GM19043 (cell line): Measurements from ENCODE around the gene TRIP4.
"Not testable (repeated sequence)": the region's sequence is repeated elsewhere in the genome, so short reads cannot be mapped to it uniquely, and the experiment has no call there.

Source experiments
- ATAC-seq: cut with Tn5 transposase; IDR thresholded peaks from one replicate; pipeline ENCODE4 v1.9.1; 2021; ENCODE audit warnings: low read depth; ENCODE audit not compliant: unreplicated experiment

Gene TRIP4

DNA sequence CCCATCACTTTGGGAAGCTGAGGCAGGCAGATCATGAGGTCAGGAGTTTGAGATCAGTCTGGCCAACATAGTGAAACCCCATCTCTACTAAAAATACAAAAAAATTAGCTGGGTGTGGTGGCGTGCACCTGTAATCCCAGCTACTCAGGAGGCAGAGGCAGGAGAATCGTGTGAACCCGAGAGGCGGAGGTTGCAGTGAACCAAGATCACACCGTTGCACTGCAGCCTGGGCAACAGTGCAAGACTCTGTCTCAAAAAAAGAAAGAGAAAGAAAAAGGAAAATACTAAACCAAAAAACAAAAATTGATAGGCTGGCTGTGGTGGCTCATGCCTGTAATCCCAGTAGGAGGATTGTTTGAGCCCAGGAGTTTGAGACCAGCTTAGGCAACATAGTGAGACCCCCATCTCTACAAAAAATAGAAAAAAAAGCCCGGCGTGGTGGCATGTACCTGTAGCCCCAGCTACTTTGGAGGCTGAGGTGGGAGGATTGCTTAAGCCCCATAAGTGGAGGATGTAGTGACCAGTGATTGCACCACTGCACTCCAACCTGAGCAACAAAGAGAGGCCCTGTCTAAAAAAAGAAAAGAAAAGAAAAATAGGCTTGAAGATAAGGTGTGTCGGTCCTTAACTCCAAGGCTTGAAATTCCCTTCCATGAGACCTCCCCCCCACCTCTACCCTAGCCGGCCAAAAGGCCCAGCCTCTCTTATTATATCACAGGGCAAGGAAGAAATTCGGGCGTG is 7.3 kb upstream of the TRIP4 start:
- not testable (repeated sequence) for ATAC-seq

DNA sequence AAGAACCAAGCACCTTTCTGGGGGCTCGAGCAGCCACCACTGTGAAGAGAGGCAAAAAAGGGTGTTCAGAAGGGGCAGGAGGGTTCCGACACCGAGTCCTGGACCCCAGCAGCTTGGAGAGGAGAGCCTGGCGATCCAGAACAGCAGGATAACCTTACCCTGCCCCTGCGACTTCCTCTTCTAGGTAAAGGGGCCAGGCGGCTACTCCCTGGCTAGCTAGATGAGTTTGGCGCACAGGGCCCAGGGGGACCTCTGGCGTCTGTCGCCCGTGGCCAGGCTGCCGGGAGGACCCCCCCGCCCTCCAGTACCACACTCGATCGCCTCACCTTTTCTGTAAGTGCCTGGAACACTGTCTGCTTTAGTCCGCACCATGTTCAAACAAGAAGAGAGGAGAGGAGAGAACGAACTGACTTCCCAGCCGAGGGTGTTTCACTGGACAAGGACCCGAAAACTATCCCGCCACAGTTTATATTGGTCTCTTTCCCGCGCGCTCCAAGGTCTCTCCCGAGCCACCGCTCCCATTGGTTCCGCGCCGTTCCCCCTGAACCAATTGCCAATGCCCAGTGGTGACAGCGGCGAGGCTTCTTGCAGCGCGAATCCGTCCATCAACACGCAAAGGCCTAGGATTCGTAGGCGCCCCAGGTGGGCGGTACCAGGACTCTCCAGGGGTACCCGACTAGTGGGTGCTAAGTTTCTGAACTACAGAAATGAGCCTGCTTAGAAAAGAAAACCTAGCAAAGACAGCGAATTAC is 6.5 kb upstream of the TRIP4 start, which contains the start of gene PCLAF:
TSS of gene PCLAF (minus strand) at position 442 of the 752 bp plus-strand sequence. CDS start at position 372, 70 bp downstream.
- ATAC-seq: peak; percentile 98

- no peak for ATAC-seq
Measured at GRCh38 chr15:64383760-64384159, 3.9 kb upstream of the TRIP4 start.

GRCh38 chr15:64386291-64386690 is 1.3 kb upstream of the TRIP4 start:
- ATAC-seq: no peak

GRCh38 chr15:64389036-64389435 is 1.4 kb downstream of the TRIP4 start:
- ATAC-seq: no peak

DNA sequence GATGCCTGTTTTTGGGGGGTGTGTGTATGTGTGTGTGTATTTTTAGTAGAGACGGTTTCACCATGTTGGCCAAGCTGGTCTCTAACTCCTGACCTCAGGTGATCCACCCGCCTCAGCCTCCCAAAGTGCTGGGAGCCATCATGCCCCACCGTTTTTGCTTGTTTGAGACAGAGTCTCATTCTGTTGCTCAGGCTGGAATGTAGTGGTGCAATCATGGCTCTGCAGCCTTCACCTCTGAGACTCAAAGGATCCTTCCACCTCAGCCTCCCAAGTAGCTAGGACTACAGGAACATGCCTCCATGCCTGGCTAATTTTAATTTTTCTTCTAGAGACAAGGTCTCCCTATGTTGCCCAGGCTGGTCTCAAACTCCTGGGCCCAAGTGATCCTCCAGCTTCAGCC is 4.8 kb downstream of the TRIP4 start:
- not testable (repeated sequence) for ATAC-seq

GRCh38 chr15:64396789-64397188 is 9.2 kb downstream of the TRIP4 start:
- no peak for ATAC-seq

- no peak for ATAC-seq
Measured at GRCh38 chr15:64398575-64398974, 10.9 kb downstream of the TRIP4 start.

- no peak for ATAC-seq
Measured at GRCh38 chr15:64400583-64400982, 12.9 kb downstream of the TRIP4 start.

DNA sequence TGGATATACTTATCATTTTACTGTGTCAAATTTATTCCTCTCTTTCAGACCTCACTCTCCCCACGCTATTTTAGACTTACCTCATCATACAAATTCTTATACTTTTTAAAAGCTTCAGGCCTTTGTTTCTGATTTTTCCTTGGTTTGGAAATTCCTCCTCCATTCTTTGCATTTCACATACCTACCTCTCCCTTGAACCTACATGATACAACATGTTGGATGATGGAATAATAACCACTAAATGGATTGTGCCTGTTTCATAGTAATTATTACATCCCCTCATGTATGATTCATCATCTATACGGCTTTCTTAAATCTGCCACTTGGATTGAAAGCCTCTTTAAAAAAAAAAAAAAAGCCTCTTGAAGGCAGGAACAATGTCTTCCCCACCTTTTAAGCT is 24.6 kb downstream of the TRIP4 start:
- ATAC-seq: no peak

GRCh38 chr15:64422697-64423096 is 35.1 kb downstream of the TRIP4 start:
- ATAC-seq: no peak

DNA sequence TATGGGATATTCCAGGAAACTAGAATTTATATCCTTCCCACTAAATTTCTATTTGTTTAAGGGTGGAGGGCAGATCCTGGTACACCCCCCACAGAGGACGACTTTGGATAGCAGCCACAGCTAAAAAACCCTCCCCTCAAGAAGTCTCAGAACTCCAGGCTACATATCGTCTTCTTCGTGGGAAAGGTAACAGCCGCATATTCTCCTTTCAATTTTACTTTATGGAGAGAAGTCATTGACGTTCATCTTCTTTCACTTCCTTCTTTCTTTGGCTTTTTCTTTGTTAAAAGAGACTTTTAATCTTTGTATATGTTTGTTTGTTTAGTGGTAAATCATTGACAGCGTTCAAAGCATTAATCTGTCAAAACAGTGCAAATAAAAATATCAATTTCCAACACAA is 36.3 kb downstream of the TRIP4 start:
- ATAC-seq: no peak

GRCh38 chr15:64425221-64425620 is 37.6 kb downstream of the TRIP4 start:
- no peak for ATAC-seq

DNA sequence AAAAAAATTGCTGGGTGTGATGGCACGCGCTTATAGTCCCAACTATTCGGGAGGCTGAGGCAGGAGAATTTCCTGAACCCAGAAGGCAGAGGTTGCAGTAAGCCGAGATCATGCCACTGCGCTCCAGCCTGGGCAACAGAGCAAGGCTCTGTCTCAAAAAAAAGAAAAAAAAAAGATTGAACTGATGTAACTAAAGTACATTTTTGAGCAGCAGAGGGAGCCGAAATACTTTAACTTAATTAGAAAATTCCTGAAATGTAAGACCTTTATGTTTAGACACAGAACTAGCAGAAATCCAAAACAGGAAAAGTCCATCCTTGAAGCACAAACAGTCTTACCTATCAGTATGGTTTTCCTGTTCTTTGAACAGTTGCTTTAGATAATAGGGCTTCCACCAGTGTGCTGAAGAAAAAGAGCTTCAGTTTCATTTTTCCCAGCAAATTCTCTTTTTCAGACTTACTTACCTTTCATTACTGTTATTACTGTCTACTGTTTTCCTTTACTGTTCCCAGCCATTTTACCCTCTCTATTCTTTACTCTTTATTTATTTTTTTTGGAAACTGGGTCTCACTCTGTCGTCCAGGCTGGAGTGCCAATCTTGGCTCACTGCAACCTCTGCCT is 39.3 kb downstream of the TRIP4 start:
- ATAC-seq: no peak

- no peak for ATAC-seq
Measured at GRCh38 chr15:64429448-64429847, 41.8 kb downstream of the TRIP4 start.

DNA sequence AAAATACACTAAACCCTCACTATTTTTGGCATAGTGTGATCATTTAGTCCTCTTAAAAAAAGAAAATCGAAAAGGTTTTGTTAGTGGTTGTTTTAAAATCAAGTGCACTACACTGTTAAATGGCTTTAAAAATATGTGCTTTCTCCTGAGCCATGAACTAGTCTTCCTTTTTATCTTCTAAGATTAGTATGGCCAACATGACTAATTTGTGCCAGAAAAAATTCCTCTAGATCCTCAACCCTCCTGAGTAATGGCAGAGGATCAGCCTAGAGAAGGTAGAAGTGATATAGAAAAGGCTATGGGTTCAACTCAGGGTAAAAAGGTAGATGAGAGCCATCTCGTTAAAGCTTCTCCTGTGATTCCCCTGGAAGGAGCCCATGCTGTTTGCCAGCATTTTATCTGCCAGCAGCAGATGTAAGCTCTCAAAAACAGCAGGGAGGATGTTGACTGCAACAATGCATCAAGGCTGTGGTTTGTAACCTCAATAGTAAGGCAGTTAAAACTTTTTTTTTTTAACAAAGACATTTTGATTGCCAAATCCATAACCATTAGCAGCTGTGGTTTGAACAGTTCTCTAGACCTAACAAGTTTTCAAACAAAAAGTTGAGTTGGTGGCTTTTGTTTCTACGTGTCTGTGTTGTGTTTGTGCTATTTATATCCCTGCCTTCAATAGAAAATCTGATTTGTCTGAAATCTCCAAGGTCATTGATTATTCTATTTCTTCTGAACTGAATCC is 42.5 kb downstream of the TRIP4 start:
- no peak for ATAC-seq

- no peak for ATAC-seq
Measured at GRCh38 chr15:64437982-64438381, 50.3 kb downstream of the TRIP4 start.

DNA sequence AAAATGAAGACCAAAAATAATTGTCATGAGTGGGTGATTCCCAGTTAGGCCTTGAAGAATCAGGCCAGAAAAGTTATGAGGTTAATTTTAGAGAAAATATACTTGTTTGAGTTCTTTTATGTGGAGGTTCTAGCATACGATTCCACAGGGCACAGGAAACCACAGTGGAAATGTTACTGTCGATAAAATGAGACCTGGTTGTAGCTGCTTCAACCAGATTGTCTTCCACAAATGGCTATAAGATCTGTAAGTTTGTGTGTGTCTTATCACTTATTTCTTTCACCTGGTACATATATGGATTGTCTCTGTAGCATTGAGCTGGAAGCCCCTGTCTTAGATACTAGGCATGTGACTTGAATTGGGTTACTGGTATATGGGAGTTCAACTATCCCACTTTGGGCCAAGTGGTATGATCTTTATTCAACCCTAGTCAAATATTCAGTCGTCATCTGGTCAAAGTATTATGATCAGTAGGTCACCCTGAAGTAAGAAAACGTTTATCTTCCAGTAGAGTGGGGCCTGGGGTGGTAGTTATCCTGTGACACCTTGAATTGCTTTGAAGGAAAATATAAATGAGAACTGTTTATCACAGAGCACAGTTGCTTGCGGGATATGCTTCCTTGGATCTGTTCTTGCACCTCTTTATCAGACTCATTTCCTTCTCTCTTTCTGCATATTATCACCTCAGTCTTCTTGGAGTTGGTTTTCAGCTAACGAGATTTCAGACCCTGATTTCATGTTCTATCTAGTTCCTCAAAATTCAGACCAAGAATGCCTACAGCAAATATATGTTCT is 51.2 kb downstream of the TRIP4 start:
- ATAC-seq: no peak

GRCh38 chr15:64441852-64442251 is 54.2 kb downstream of the TRIP4 start:
- ATAC-seq: no peak

DNA sequence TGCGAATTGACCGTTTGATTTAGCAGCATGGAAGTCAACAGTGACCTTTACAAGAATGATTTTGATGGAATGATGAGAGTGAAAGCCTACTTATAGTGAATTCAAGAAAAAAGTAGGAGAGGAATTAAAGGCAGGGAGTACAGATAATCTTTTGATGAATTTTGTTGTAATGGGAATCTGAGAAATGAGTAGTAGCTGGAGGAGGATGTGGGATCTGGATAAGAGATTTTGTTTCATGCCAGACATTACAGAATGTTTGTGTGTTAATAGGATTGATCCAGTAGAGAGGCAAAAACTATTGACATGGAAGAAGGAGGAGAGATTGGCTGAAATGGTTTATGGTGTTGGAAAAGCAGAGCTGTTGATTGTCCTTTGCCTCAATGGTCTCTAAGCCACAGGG is 55.4 kb downstream of the TRIP4 start:
- no peak for ATAC-seq
